Activated CD8-positive, alpha-beta T cell treated with anti-CD3 and anti-CD28 coated beads for 36 hours (primary cell): ENCODE measurements around the gene IL4R. TPM values are rescaled to one million over a fixed set of nuclear protein-coding genes. Genes with fewer than 3 reads are reported as not detected.

Experiments used
- ATAC-seq: fragments of 200-7000 bp; cut with Tn5 transposase; one replicate; pipeline ENCODE4 v1.10.0; 2021; ENCODE audit warnings: mild to moderate bottlenecking, moderate library complexity
- CTCF ChIA-PET: fragments of 350-600 bp; sonication (Branson Sonifier 250); formaldehyde crosslinking; loops from one replicate; lab custom pipeline; 2021; ENCODE audit warnings: antibody characterized with exemption; lab: Charles Lee
- POLR2A ChIA-PET: fragments of 350-600 bp; sonication (Branson Sonifier 250); formaldehyde crosslinking; loops from one replicate; lab custom pipeline; 2021; ENCODE audit warnings: antibody characterized with exemption; lab: Charles Lee
- DNase-seq: peaks from one replicate; pipeline ENCODE4 v3.0.0-alpha.2; 2020
- H3K27ac Mint-ChIP-seq: one replicate; pipeline ENCODE4 v1.8.0; 2021; ENCODE audit warnings: mild to moderate bottlenecking, mixed read lengths
- H3K27me3 Mint-ChIP-seq: one replicate; pipeline ENCODE4 v1.8.0; 2021; ENCODE audit warnings: mixed read lengths
- H3K36me3 Mint-ChIP-seq: one replicate; pipeline ENCODE4 v1.8.0; 2021; ENCODE audit warnings: low read depth, mixed read lengths
- H3K4me1 Mint-ChIP-seq: one replicate; pipeline ENCODE4 v1.8.0; 2021; ENCODE audit warnings: low read depth, mixed read lengths
- H3K4me3 Mint-ChIP-seq: one replicate; pipeline ENCODE4 v1.8.0; 2021; ENCODE audit warnings: mild to moderate bottlenecking, moderate library complexity, mixed read lengths
- H3K9me3 Mint-ChIP-seq: one replicate; pipeline ENCODE4 v1.8.0; 2021; ENCODE audit warnings: mixed read lengths
- intact Hi-C: fragments of 100-400 bp; cut with micrococcal nuclease; formaldehyde crosslinking; loops from one replicate; pipeline ENCODE4 v1.10.0; 2022
- total RNA-seq, 2 experiments: library from RNA; stranded (reverse); gene quantifications; one replicate each; pipeline ENCODE4 v1.2.3, GENCODE V29; 2021
- TF ChIP-seq, protein P1 (sequence below): fragments of 200-600 bp; IDR thresholded peaks from one replicate; pipeline ENCODE4 v1.8.0; 2022; ENCODE audit warnings: antibody characterized with exemption, mild to moderate bottlenecking

The IL4R gene
- total RNA-seq, 2 experiments from 2014 or later: 236 to 245 TPM

DNA sequence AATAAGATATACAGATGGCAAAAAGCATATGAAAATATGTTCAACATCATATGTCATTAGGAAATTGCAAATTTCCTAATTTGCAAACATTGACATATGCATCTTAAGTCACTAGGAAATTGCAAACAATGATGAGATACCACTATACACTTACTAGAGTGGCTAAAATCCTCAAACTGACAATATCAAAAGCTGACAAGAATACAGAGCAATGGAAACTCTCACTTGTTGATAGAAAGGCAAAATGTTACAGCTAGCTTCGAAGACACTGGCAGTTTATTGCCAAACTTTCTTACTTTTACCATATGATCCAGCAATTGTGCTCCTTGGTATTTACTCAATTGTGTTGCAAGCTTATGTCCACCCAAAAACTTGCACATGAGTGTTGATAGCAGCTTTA is 5.0 kb upstream of the IL4R start:
- peaks cover 15% of the 10 kb centered on the region for H3K4me1 Mint-ChIP-seq
- CTCF ChIA-PET: no interaction called here
- POLR2A ChIA-PET: no interaction called here
- intact Hi-C loops: no loop called here
- H3K27ac Mint-ChIP-seq: no peak overlapping the region
- DNase-seq: no peak
- TF ChIP-seq, protein P1, sequence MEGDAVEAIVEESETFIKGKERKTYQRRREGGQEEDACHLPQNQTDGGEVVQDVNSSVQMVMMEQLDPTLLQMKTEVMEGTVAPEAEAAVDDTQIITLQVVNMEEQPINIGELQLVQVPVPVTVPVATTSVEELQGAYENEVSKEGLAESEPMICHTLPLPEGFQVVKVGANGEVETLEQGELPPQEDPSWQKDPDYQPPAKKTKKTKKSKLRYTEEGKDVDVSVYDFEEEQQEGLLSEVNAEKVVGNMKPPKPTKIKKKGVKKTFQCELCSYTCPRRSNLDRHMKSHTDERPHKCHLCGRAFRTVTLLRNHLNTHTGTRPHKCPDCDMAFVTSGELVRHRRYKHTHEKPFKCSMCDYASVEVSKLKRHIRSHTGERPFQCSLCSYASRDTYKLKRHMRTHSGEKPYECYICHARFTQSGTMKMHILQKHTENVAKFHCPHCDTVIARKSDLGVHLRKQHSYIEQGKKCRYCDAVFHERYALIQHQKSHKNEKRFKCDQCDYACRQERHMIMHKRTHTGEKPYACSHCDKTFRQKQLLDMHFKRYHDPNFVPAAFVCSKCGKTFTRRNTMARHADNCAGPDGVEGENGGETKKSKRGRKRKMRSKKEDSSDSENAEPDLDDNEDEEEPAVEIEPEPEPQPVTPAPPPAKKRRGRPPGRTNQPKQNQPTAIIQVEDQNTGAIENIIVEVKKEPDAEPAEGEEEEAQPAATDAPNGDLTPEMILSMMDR: no peak
- no peaks in the 10 kb centered on the region for H3K27me3 Mint-ChIP-seq
- H3K36me3 Mint-ChIP-seq: peaks cover 2% of the 10 kb centered on the region
- H3K4me3 Mint-ChIP-seq: no peak overlapping the region
- H3K9me3 Mint-ChIP-seq: peaks cover 11% of the 10 kb centered on the region
- ATAC-seq: no peak

DNA sequence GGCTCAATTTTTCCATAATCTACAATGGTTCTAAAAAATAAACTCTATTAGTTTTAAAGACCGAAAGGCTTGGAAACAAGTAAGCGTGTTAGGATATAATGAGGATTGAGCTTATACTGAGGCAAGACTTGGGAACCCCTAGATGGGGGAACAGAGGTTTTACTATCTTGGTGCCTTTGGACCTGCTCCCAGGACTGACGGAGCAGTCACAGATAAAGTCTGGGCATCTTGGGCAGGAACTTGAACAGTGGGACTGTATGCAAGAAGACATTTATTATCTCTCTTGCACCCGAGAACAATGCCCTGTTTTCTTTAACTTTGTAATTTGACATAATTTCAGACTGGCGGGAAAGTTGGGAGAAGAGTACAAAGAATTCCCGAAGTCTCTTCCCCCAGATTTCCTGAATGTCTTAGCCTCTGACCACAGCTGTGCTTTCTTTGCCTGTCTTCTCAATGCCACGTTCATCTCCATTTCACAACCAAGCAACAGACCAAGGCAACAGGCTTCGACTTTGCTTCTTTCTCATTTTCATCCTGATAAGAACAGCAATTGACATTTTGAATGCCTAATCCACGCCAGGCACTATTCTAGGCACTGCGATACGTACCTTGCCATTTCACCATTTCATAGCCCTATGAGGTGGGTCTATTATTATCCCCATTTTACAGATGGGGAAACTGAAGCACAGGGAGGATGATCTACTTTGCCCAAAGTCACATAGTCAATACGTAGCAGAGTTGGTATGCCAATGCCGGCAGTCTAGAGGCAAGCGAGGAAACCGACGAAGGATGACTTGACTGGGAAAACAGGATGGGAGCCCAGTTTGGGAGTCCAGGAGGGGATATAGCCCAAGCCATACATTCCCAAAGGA is 3.0 kb upstream of the IL4R start:
- Mint-ChIP-seq H3K27me3 (no peaks in the 10 kb centered on the region), H3K4me3 (no peak overlapping the region), H3K36me3 (peaks cover 17% of the 10 kb centered on the region), H3K4me1 (peaks cover 11% of the 10 kb centered on the region), H3K9me3 (peaks cover 10% of the 10 kb centered on the region), H3K27ac (no peak overlapping the region)
- no peak for DNase-seq
- no peak for ATAC-seq
- CTCF ChIA-PET: interaction anchor here (1.7 kb wide), 1 partner anchor 76 kb away, joined by 6 read pairs; no protein-coding TSS in a partner anchor
- POLR2A ChIA-PET: interaction anchor here (0.7 to 1.5 kb wide), 6 partner anchors 12 to 73 kb away, joined by 3 to 5 read pairs (median 4); partner anchors contain the start of gene NSMCE1
- TF ChIP-seq, protein P1: no peak
- intact Hi-C loops: no loop called here

DNA sequence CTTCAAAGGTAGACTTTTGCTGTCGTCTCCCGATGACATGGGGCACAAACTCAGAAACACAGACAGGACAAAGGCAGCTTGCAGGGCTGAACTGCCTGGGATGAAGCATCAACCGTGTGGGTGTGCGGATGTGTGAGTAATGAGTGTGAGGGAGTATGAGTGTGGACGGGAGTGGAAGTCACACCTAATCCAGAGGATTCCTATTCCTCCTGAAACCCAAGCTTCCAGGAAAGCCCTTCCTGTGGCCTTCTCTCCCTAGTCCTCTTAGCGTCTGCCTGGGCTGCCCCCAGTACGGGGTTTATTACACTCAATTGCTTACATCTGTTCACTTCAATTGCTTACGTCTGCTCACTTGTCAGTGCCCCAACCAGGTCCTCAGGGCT is 2.3 kb upstream of the IL4R start:
- ATAC-seq: no peak
- H3K27me3 Mint-ChIP-seq: no peaks in the 10 kb centered on the region
- intact Hi-C loops: no loop called here

DNA sequence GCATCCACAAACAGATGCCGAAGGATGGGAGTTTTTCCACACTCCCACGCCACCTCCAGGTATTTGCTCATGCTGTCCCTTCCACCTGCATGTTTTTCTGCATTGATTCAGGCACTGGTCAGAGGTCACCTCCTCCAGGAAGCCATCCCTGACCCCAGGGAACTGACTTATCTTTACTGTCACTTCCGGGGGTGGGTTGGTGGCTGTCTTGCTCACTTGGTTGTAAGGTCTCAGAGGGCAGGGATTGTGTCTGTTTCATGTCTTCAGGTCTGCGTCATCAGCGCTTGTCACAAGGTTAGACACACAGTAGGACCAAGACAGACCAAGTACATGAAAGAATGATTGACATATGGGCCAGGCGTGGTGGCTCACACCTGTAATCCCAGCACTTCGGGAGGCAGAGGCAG is 1.9 kb upstream of the IL4R start:
- peaks cover 26% of the 10 kb centered on the region for H3K36me3 Mint-ChIP-seq
- H3K27me3 Mint-ChIP-seq: no peaks in the 10 kb centered on the region
- CTCF ChIA-PET: interaction anchor here (1.3 to 1.7 kb wide), 3 partner anchors 56 to 77 kb away, joined by 4 to 7 read pairs (median 6); no protein-coding TSS in a partner anchor
- POLR2A ChIA-PET: interaction anchor here (0.8 to 1.5 kb wide), 7 partner anchors 13 to 138 kb away, joined by 3 to 4 read pairs (median 4); partner anchors contain the start of gene NSMCE1
- peaks cover 1% of the 10 kb centered on the region for H3K9me3 Mint-ChIP-seq
- no peak for ATAC-seq
- peak overlapping the region; percentile 12 for H3K4me3 Mint-ChIP-seq
- TF ChIP-seq, protein P1: no peak
- intact Hi-C loops: no loop called here
- no peak overlapping the region for H3K27ac Mint-ChIP-seq
- peaks cover 11% of the 10 kb centered on the region for H3K4me1 Mint-ChIP-seq
- peak; percentile 26 for DNase-seq

More for the DNA sequence above, 2.3 kb upstream of the IL4R start:
- Mint-ChIP-seq H3K4me1 (peaks cover 11% of the 10 kb centered on the region), H3K36me3 (peaks cover 22% of the 10 kb centered on the region), H3K9me3 (peaks cover 5% of the 10 kb centered on the region), H3K27ac (no peak overlapping the region), H3K4me3 (no peak overlapping the region)
- ChIA-PET CTCF (interaction anchor here (1.4 to 1.7 kb wide), 2 partner anchors 57 to 76 kb away, joined by 6 to 7 read pairs; no protein-coding TSS in a partner anchor), POLR2A (interaction anchor here (0.8 to 1.5 kb wide), 5 partner anchors 13 to 74 kb away, joined by 3 to 4 read pairs (median 4); partner anchors contain the start of gene NSMCE1)
- TF ChIP-seq, protein P1: no peak
- no peak for DNase-seq
